NCI-H2029 treated with DMSO at 0.1 percent for 48 hours (cell line): Measurements from ENCODE around the gene ATG13.
A peak's percentile ranks its signal among the peaks of the same experiment; 100 is the strongest.
"Not testable (repeated sequence)": the region's sequence is repeated elsewhere in the genome, so short reads cannot be mapped to it uniquely, and the experiment has no call there.

ENCODE experiments used
- DNase-seq: peaks from one replicate; lab custom pipeline; 2025; lab: John Stamatoyannopoulos, UW

Gene ATG13

DNA sequence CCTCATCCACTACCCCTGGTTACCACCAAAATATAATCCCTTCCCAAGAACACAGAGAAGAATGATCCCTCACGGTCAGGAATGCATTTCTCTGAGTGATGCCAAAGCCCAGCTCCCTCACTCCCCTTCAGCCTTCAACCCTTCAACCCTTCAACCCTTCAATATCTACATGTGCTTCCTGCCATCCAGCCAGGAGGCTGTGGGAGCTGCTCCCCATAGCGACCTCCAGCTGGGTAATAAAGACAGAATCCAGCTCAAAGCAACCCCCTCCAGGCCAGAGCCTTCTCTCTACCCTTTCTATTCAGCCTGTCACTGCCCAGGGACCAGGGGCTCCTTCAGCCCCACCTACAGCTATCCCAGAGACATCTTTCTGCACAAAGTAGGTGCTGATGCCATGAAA, 80.4 kb downstream of the ATG13 start:
- no peak for DNase-seq

DNA sequence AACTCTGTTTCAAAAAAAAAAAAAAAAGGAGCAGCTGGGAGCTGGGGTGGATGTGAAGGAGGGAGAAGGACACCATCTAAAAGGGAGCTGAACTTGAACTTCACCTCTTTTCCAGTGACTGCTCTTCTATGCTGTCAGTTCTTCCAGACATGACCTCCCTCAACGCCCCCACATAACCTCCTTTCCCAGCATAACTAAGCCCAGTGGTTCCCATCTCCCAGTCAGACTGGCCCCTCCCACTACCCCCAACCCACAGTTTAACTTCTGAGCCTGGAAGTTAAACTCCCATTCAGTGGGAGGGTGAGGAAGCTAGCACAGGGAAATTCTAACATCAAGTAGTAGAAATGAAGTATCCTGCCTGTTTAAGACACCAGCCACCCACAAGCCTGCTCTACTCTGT, 81.2 kb downstream of the ATG13 start:
- DNase-seq, result no peak

DNA sequence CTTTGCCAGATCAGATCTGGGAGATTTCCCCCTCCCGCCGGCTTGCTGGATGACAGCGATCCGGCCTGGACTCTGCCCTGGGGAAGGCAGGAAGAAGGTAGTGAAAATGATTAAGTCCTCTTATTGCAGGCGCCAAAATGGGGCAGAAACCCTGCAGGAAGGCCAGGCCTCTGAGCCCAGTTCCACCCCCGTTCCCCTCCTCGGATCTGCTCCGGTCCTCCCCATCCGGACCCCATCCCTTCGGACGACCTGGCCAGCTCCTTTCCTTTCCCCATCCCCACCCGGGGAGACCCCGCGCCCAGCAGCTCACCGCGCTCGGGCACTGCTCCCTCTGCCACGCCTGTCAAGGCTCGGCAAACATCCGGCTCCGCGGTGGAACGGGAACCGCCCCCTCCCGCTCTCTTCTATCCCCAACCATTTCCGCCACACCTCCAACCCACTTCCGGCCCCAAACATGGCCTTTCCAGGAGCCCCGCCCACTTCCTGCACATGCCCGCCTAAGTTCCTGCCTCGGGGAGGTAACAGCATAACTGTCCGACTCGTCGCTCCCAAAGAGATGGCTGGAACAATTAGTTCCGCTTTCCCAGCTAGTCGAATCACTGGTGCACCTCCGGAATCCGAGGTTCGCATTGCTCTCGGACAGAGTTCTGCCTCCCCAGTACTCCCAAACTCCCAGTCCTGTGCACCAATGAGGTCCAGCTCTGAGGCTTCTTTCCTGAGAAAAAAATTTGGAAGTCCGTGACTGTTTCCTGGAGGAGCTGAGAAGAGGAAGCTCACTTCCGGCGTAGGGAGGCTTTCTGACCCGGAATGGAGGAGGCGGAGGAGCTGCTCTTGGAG, 83.1 kb downstream of the ATG13 start, which contains the start of the genes ARHGAP1 and ZNF408:
Gene ARHGAP1 (minus strand): TSS at position 379 of the 837 bp plus-strand sequence. CDS start 4,512 bp downstream, outside the sequence.
Gene ZNF408 (plus strand): TSS at position 791 of the 837 bp plus-strand sequence. CDS start 17 bp downstream, at position 808.
- DNase-seq, result peak; percentile 95

DNA sequence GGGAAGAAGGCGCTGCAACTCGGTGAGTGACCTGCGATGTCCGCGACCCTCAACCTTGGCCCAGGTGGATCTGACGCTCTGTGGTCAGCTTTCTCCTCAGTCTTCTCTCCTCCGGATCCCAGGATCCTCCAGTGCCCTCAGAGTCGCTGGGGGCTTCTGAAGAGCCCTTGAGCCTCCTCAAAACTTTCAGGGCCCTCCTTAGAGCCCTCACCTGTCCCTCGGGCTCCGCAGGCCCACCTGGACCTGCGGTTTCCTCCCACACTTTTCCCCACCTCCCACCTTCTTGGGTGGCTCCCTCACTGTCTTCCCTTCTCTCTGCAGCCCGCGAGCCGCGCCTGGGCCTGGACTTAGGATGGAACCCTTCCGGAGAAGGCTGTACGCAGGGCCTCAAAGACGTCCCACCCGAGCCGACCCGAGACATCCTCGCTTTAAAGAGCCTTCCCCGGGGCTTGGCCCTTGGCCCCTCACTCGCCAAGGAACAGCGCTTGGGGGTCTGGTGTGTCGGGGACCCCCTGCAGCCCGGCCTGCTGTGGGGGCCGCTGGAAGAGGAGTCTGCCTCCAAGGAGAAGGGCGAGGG, 83.8 kb downstream of the ATG13 start:
- DNase-seq, result no peak

DNA sequence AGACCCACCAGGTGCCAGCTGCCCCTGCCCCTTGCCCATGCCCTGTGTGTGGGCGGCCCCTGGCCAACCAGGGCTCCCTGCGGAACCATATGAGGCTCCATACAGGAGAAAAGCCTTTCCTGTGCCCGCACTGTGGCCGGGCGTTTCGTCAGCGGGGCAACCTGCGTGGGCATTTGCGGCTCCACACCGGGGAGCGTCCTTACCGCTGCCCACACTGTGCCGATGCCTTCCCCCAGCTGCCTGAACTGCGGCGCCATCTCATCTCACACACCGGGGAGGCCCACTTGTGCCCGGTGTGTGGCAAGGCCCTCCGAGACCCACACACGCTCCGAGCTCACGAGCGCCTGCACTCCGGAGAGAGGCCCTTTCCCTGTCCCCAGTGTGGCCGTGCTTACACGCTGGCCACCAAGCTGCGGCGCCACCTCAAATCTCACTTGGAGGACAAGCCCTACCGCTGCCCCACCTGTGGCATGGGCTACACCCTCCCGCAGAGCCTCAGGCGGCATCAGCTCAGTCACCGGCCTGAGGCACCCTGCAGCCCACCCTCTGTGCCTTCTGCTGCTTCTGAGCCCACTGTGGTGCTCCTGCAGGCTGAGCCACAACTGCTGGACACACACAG, 87.8 kb downstream of the ATG13 start:
- no peak for DNase-seq

DNA sequence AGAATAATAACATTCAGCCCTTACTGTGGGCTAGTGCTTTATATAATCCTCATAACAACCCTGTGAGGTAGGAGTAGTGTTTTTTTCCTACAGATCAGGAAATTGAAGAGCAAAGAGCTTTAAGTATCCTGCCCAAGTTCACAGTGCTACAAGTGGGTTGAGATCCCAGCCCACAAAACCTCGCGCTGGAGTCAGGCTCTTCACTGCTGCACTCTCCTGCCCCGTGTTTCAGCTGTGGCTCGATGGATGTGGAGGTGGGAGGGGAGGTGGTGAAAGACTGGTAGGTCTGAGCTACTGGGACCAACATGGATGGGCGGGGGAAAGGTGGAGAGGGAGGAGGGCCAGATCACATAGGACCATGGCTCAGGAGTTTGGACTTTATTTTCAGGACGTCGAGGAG, 89.5 kb downstream of the ATG13 start:
- DNase-seq, result no peak

DNA sequence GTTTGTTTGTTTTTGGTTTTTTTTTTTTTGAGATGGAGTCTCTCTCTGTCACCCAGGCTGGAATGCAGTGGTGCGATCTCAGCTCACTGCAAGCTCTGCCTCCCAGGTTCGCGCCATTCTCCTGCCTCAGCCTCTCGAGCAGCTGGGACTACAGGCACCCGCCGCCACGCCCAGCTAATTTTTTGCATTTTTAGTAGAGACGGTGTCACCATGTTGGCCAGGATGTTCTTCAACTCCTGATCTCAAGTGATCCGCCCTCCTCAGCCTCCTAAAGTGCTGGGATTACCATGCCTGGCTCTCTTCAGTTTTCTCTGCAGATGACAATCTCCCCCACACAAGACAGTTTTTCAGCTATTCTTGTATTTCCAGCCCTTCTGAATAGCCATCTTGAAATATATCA, 92.0 kb downstream of the ATG13 start:
- not testable (repeated sequence) for DNase-seq

DNA sequence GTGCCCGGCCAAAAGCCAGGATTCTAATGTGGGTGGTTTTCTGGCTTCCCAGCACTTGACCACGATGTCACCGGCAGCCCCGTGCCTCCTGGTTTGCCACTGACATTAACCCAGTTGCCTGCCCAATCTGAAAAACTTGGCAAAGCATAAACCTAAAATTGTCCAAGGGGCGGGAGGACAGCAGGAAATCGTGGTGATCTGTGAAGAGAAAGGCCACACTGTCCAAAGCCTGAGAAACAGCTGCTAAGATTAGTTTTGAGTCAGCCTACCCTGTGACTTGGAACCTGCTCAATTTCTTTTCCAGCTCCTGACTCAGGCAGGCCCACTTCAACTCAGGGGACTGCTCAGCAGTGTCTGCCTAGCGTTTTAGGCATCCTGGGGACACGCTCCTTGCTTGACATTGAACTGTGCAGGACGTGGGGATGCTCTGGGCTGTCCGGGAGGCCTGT, 93.5 kb downstream of the ATG13 start:
- no peak for DNase-seq

DNA sequence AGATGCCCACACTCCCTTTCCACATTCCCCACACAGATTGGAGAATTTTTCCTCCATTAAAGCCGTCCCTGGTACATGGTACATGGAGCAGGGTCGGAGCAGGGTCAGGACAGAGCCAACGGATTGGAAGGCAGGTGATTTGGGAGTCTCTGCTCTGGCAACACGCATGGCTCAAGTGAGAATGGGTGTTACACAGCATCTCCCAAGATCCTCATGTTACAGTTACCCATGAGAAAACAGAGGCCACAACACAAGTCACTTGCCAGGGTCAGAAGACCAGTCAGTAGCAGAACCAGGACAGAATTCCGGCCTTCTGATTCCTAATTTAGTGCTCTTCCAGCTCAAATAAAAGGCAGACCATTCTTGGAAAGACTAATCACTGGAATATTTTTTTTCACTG, 94.0 kb downstream of the ATG13 start:
- DNase-seq, result no peak

DNA sequence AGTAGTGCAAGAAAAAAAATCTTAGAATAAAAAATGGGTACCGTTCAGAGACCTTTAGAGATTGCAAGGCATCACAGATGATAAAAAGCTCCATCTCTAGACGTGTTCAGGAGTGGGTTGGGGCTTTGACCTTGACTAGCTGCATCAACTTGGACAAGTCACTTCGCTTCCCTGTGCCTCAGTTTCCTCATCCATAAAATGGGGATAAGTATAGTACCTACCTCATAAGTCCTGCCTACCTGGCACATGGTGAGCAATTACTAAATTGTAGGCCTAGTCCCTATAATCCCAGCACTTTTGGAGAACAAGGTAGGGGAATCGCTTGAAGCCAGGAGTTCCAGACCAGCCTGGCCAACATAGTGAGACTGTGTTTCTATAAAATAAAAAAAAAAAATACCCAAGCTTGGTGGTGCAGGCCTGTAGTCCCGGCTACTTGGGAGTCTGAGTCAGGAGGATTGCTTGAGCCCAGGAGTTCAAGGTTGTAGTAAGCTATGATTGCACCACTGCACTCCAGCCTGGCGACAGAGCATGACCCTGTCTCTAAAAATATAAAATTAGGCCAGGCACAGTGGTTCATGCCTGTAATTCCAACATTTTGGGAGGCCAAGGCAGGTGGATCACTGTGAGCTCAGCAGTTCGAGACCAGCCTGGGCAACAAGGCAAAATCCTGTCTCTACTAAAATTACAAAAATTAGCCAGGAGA, 95.7 kb downstream of the ATG13 start:
- DNase-seq, result no peak

DNA sequence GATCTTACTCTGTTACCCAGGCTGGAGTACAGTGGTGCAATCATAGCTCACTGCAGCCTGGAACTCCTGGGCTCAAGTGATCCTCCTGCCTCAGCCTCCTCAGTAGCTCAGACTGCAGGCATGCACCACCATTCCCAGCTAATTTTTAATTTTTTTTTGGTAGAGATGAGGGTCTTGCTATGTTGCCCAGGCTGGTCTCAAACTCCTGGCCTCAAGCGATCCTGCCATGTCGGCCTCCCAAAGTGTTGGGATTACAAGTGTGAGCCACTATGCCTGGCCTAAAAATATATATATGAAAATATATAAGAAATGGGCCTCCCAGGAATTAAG, 100.4 kb downstream of the ATG13 start:
- not testable (repeated sequence) for DNase-seq

DNA sequence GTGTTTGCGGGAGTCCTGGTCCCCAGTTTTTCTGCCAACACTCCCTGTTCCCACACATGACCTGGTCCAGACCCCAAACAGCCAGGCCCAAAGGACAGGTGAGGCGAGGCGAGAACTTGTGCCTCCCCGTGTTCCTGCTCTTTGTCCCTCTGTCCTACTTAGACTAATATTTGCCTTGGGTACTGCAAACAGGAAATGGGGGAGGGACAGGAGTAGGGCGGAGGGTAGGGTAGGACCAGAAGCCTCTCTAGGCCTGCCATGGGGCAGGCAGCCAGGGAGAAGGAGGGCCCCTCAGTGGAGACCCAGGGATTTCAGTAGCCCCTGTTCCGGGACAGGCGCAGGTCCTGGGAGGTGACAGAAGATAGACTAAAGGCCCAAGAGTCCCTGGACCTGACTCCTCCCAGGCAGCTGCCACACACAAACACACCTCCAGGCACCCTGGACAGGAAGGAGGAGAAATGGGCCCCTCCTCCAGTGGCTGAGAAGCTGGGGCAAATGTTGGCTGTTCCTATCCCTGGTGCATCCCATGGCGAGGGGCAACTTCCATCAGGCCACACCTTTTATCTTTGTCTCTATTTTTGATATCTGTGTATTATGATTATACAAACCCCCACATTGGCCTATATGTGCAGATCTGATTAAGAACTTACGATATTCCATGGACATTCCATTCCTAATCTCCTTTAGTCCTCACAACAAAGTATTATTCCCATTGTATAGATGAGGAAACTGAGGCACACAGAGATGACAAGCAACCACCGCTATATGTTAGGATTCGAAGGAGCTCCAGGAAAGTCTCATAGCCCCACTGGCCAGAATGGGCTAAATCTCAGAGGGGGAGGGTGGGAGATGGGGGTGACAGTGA, 101.0 kb downstream of the ATG13 start:
- peak; percentile 88 for DNase-seq

DNA sequence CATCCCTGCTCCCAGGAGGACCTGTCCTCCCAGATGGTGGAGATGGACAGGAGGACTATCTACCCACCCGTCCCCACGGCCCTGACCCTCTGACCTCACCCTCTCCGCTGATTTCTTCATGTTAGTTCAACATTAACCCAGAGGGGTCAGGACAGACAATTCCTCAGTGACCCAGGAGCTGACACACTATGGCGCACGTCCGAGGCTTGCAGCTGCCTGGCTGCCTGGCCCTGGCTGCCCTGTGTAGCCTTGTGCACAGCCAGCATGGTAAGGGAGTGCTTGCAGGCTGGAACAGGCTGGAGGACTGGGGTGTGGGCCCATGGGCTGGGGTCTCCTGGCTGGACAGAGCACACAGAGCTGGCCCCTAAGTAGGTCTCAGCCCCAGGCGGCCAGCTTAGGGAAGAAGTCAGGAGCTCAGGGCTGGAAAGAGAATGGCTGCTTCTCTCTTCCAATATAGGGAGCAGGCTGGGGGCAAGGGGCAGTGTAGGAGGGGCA, 101.7 kb downstream of the ATG13 start, which contains the start of gene F2:
Gene F2 (plus strand): TSS at position 166 of the 495 bp plus-strand sequence. CDS start 23 bp downstream, at position 189.
- DNase-seq, result no peak

DNA sequence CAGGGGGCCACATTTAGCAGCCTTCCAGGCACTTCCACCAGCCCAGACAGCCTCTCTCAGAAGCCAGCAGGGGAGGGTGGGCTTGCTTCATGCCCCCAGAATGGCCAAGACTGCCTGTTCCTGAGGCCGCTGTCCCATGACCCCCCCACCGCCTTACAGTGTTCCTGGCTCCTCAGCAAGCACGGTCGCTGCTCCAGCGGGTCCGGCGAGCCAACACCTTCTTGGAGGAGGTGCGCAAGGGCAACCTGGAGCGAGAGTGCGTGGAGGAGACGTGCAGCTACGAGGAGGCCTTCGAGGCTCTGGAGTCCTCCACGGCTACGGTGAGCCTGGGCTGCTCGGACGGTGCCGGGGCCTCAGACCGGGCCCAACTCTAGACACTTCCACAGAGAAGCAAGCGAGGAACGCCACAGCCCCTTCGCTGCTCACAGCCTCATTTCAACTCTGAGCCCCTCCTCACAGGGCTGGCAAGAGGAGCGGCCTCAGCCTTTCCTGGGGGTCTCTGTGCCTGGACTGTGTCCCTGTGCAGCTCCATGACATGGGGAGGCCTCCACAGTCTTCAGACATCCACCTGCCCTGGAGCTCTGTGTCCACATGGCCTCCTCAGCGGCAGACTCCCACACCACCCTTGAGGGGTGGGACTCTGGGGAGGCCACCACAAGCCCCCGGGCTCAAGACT, 102.3 kb downstream of the ATG13 start:
- no peak for DNase-seq

DNA sequence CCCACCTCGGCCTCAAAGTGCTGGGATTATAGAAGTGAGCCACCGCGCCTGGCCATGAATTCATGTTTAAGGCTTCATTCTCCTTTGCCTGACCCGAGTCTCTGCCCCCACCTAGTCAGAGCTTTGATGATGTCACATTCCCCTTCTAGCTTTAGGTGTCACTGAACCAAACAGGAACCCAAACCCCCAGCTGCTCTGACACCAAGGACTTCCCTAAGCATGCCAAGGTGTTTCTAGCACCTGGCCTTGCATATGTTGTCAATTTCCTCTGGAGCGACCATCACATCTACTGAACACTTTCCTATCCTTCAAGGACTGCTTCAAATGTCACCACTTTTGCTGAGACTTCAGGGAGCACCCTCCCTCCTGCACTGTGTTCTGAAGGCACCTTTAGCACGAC, 103.9 kb downstream of the ATG13 start:
- no peak for DNase-seq

DNA sequence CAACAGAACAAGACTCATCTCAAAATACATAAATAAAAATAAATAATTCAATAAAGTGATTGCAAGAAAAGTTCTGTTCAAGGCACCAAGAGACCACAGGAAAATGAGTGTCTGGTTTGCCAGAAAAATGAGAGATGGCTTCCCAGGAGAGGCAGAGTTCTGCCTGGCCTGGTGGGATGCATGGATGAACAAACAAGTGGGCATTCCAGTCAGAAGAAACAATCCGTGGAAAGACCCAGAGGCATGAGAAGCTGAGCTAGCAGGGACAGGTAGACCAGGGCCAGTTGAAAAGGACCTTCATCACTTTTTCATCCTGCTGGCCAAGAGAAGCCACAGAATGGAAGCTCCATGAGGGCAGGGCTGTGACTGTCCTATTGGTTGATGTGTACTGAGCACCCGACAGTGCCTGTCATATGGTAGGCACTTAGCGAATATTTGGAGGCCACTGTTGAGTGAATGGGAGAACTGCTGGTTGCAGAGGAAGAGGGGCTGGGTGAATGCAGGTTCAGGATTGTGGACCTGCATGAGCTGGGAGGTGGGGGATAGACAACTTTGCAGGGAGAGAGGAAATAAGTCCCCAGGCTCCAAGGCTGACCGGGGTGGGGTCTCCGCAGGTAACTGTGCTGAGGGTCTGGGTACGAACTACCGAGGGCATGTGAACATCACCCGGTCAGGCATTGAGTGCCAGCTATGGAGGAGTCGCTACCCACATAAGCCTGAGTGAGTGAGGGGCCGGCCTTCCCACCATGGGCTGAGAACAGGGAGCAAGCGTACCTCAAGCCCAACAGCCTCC, 105.4 kb downstream of the ATG13 start:
- DNase-seq, result no peak

DNA sequence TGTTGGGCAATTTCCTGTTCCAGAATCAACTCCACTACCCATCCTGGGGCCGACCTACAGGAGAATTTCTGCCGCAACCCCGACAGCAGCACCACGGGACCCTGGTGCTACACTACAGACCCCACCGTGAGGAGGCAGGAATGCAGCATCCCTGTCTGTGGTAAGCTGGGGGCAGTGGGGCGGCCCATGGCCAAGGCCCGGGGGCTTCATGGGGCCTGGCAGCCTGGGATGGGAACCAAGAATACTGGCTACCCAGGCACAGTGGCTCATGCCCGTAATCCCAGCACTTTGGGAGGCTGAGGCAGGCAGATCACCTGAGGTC, 106.0 kb downstream of the ATG13 start:
- no peak for DNase-seq

DNA sequence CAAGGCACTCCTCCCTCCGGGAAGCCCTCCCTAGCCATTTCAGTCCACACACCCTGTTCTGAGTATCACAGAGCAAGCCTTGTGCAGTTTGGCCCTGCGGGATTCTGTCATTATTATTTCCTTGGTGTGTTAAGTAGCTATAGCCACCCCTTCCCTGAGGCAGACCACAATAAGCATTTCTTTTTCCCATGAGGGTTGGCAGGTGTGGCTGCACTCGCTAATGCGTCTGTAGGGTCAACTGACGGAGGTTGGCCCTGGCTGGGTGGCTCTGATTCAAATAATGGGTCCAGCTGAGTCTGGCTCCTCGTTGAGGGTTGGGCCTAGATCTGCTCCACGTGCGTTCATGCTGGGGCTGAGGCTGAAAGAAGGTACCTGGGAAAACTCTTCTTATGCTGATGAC, 106.7 kb downstream of the ATG13 start:
- DNase-seq, result no peak
